NCI-H146 (cell line): ENCODE measurements around the gene SLC7A5.
"Not testable (repeated sequence)": the region's sequence is repeated elsewhere in the genome, so short reads cannot be mapped to it uniquely, and the experiment has no call there.

Experiments used
- DNase-seq: peaks from one replicate; lab custom pipeline; 2025; lab: John Stamatoyannopoulos, UW

The SLC7A5 gene

DNA sequence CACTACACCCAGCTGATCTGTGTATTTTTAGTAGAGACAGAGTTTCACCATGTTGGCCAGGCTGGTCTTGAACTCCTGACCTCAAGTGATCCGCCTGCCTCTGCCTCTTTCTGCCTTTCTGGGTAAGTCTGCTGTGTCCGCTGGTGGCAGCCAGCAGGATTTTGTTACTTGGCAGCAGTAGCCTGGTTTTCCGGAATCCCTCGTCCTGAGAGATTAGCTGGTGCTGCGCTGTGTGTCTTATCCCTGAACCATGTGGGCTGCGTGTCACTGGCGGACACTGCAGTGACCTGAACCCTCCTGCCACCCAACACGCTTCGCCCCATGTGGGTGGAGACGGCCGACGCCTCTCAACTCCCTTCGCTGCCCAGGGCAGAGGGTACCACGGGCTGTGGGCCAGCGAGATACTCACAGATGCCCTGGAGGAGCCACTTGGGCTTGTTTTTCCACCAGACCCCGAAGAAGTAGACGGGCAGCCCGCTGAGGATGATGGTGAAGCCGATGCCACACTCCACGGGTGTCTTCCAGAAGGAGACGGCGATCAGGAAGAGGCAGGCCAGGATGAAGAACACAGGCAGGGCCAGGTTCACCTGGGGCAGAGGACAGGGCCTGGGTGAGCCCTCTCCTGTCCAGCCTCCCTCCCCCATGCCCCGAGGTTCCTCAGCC lies 35.2 kb downstream of the SLC7A5 start:
- no peak for DNase-seq

DNA sequence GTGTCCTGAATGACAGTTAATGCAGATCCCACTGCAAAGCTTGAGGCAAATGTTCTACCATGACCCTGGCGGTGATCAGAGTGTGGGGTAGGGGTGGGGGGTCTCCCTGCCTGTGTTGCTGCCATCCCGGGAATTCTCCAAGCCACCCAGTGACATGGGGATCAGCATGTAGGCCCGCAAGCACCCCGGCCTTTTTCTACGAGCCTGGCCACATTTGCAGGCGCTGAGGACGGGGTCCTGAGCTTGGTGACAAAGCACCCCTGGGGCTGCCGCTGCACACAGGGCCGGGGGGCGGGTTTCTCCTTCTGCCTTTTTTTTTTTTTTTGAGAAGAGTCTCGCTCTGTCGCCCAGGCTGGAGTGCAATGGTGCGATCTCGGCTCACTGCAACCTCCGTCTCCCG lies 35.8 kb downstream of the SLC7A5 start:
- DNase-seq, result no peak

DNA sequence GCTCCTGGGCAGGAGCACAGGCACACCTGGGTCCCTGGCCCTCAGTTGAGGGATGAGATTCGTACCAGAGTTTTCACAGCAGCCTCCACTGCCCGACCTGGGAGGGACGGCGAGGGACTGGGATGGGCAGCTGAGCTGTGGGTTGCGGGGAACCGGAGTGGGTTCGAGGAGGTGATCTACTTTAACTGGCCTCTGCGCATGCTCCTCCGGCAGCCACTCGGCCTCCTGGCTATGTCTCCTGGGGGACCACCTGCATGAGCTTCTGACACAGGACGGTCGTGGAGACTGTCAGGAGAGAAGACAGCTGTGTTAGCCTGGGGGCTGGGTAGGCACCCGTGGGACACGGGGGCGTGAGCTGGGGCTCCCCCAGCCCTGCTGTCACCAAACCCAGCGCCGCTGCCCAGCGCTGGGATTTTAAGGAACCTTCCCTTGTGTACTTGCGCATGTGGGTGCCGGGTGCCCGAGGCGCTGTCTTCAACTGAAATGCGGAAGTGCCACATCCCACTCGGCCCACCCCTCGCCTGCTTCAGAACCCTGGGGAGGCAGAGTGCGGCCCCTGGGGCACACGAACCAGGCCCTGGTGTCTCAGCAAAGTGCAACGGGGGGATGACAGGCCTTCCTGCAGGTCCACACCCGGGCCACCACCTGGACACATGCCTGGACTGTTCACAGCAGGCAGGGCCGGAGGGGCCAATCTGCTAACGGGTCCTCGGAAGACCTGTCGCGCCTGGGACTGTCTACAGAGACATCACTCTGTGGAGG lies 36.4 kb downstream of the SLC7A5 start:
- no peak for DNase-seq

DNA sequence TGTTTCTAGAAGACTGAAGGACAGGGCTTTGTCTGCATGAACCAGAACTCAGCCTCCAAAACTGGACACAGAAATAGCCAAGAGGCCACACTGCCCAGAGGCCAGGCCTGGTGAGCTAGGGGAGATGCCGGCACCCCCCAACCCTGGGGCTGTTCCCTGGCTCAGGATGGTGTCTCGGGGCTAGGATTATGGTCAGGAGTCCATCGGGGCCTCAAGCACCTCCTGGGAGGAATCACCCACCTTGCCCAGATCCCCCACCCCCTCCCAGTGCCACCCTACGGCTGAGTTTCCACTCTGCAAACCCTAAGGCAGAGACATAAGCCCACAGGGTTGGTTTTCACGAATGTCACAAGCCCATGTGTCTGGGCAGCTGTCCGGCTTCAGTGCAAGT lies 37.2 kb downstream of the SLC7A5 start:
- no peak for DNase-seq

DNA sequence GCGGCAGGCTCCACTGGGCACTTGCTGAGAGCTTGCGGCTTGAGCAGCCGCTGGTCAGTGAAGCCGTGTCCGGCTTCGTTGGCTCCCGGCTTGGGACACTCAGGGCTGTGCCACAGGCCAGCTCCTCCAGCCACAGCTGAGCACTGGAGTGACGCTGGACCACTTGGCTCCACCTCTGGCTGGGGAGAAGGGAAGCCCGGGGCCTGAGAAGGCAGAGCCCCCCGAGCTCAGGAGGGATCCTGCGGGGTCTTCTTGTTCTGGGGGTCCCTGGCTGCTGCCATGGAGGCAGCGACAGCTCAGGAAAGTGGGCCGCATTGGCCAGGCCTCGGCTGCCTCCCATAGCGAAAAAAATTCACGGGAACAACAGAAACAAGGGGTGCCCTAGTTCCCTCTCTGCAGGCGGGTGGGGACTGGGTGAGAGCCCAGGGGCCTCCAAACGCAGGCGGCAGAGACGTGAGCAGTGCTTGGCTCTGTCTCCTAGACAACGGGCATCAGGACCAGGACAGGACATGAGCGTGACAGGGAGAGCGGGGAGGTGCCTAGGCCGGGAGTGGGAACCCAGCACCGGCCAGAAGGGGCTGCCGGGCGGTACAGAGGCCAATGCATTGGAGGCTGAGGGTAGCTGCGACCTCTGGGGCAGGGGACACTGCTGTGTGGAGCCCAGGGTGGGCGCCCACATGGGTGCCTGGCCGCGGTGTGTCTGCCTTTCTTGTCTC lies 37.7 kb downstream of the SLC7A5 start:
- no peak for DNase-seq

DNA sequence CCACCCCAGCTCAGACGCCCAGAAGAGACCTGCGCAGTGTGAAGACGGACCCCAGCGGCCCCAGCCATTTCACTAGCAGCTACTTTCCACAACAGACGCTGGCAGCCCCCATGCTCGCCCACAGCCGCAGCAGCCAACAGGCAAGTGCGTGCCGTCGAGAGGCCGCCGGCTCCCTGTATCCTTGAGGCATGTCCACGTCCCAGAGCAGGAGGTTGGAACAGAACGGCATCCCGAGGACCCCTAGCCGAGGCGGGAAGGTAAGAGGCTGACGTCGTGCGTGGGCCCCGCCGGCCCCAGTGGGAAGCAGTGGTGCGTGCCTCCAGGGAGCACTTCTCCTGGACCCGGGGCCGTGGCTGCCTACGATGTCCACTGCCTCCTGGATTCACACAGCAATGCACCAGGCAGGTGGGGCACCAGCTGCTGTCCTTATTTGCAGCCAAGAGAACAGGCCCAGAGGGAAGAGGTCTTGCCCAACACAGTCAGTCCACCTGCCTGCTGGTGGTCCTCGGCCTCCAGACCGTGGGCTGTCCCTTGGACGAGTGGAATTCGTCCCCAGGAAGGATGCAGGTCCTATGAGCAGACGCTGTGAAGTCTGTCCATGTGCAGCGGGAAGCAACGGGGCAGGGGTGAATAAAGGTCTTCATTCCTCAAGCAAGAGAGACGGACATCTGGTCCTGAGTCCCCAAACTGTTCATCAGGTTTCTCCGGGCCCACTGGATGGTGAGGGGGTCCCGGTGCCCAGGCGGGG lies 38.5 kb downstream of the SLC7A5 start:
- DNase-seq, result no peak

DNA sequence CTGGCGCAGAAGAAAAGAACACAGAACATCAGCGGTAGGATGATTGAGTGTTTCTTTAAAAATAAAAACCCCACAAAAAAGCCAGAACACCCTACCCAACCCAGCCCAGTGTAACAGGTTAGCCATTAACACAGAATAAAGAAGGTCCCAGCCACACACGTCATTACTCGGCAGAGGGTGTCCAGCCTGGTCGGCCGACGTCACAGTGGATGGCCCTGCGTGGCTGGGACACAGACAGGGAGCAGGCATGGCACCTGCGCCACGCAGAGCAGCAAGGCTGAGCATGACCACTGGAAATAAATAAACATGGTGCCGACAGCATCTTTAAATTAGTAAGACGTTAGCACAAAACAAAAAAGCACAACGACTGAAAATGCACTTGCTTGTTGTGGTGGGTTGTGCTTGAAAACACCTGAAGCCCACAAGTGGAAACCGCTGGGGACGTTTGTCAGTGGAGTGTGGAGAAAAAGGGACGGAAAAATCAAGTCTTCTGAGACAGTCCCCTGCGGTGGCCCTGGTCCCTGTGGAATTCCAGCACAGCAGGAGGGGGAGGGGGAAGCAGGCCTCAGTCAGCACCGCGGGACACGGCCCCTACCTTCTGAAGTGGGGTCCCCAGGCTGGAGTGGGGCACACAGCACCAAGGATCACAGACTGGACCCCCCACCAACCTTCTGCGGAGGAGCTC lies 39.2 kb downstream of the SLC7A5 start:
- no peak for DNase-seq

DNA sequence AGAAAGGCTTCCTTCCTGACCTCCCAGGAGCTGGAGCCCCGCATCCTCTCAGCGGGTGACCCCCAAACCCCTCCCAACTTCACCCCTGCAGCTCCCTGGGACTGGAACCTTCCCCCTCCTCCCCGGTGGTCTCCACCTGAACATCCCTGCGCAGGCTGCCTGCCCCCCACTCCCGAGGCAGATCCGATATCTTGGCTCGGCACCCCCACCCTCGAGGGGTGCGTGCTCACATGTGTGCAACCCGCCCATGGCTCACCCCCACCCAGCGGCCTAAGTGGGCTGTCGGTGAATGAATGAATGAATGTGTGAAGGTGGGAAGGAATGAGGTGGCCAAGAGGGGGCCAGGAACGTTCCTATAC lies 39.7 kb downstream of the SLC7A5 start:
- DNase-seq, result no peak

DNA sequence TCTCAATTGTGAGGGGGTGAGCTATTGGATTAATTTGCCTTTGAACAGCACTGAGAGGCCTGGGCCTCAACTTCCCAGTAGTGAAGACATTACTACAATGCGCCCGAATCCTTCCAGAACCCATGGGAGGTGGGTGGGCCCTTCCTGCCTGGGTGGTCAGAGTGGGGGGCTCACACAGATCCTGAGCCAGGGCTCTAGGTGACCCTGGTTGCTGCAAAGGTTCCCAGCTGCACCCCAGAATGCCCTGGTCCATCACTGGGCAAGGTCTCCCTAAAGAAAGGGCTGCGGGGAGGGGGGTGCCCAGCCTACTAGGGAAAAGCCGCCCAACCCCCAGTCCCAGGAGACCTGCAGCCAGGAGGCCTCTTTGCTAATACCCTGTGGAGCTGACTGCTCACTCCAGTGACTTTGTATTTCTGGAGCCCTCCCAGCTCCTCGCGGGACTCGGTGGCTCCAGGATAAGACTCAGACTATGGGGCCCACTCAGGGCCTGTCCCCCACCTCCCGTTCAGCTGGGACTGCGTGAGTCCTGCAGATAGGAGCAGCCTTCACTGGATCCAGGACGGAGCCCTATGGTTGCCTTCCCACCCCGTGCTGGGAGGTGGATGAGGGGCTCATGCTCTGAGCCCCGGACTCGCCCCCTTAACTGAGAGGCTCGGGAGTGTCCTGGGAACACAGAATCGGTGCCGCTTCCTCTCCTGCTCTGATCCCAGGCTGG lies 40.2 kb downstream of the SLC7A5 start:
- DNase-seq, result no peak

DNA sequence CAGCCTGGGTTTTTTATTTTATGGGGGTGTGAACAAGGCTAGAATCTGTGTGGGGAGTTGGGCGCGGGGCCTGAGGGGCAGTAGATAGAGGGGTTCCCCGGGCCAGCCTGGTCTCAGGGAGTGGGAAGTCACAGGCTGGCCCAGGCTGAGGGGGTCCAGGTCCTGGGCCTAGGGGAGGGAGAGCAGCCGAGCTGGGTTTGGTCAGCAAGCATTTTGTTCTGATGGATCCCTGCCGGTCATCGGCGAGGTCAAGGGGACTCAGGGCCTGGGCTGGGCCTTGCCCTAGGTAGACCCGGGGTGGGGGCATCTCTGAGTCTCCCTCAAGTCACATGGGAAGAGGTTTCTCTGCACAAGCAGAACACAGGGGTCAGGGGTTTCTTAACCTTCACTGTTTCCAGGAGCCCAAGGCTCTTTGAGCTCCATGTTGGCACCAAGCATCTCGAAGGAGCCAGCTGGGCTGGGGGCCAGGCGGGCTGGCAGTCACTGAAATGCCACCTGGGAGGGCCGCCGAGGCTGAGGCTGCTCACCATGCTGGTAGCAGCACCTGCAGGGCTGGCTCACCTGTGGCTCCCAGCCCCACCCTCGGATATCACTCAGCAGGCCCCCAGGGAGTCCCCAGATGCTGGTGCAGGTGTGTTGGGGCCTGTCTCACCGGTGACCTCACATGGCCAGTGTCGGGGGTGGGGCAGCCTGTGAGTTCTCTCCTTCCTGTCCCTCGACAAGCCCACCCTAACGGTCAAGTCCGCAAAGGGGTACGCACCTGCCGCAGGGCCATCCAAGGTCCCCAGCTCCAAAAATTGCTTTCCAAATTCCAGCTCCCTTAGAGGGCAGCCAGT lies 41.0 kb downstream of the SLC7A5 start:
- peak; percentile 55 for DNase-seq

DNA sequence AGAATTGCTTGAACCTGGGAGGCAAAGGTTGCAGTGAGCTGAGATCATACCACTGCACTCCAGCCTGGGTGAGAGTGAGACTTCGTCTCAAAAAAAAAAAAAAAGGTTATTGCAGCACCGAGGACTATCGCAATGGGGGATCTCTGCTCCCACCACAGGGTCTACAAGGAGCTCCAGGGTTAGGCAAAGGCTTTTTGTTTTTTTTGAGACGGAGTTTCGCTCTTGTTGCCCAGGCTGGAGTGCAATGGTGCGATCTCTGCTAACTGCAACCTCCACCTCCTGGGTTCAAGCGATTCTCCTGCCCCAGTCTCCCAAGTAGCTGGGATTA lies 41.8 kb downstream of the SLC7A5 start:
- DNase-seq, result not testable (repeated sequence)

DNA sequence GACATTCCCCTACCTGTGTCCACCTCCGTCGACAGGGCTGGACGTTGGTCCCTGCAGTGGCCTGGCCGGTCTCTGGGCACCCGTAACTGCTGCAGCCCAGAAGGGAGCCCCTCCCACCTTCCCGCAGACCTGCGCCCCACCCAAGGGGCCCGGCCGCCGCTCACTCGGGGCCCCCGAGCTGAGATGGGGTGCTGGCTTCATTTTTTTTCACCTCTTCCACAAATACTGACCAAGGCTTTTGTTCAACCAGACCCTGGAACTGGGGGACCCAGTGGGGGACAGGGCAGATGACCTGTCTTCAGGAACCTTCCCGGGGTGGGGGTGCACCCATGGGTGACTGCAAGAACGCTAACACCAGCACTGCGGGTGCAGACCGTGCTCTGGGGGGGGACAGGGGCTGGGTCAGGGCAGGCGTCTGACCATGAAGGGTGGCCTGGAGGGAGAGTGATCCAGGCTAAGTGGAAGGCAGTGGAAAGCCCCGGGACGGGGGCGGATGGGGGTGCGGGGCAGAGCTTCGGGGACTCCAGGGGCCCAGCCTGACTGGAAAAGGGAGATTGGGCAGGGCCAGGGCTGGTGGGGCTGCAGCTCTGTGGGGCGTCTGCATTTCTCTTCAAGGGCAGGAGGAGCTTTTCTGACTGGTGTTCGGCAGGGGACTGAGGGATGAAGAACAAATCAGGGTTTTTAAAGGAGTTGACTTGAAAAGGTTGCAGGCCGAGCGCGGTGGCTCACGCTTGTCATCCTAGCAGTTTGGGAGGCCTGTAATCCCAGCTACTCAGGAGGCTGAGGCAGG lies 42.3 kb downstream of the SLC7A5 start:
- DNase-seq, result no peak

DNA sequence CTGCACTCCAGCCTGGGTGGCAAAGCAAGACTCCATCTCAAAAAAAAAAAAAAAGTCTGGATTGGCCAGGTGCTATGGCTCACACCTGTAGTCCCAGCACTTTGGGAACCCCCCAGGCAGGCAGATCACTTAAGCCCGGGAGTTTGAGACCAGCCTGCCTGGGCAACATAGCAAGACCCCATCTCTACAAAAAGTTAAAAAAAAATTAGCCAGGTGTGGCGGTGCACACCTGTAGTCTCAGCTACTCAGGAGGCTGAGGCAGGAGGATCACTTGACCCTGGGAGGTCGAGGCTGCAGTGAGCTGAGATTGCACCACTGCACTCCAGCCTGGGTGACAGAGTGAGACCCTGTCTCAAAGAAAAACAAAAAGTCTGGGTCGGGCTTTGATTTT lies 42.9 kb downstream of the SLC7A5 start:
- DNase-seq, result not testable (repeated sequence)

DNA sequence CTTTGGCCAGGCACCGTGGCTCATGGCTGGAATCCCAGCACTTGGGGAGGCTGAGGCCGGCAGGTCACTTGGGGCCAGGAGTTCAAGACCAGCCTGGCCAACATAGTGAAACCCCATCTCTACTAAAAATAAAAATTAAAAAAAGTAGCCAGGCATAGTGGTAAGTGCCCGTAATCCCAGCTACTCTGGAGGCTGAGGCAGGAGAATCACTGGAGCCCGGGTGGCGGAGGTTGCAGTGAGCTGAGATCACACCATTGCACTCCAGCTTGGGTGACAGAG lies 43.5 kb downstream of the SLC7A5 start:
- not testable (repeated sequence) for DNase-seq

DNA sequence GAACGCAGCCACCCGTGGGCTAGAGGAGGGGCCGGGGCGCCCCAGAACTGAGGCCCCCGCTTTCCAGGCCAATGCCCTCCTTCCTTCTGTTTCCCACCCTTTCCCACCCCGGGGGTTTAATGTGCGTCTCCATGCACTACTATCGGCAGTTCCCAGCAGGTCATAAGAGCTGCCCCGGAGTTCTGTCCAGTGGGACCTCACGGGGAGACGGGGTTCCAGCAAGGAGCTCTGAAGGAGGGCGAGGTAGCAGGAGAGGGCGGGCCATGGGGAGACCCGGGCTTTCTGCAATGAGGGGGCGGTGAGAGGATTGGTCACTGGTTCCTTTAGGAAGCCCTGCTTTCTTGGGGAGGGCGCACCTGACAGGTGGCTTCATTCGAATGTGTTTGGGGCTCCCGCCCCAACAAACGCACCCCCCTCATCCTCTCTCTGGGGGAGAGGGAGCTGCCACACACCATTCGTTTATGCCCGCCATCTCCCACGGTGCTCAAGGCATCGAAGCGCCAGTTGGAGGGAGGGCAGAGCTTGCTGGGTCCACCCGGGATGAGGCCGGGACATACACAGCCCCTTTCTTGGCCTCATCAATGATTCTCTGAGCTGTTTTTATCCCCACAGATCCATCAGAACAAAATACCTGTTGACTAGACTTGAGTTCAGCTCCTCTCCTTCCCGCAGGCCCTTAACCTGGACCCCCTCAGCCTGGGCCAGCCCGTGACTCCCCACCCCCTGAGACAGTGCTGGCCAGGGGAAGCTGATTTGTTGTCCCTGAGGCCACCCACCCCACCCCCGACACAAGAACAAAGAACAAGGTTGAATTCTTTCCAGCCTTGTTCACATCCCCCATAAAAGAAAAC lies 44.1 kb downstream of the SLC7A5 start:
- no peak for DNase-seq

DNA sequence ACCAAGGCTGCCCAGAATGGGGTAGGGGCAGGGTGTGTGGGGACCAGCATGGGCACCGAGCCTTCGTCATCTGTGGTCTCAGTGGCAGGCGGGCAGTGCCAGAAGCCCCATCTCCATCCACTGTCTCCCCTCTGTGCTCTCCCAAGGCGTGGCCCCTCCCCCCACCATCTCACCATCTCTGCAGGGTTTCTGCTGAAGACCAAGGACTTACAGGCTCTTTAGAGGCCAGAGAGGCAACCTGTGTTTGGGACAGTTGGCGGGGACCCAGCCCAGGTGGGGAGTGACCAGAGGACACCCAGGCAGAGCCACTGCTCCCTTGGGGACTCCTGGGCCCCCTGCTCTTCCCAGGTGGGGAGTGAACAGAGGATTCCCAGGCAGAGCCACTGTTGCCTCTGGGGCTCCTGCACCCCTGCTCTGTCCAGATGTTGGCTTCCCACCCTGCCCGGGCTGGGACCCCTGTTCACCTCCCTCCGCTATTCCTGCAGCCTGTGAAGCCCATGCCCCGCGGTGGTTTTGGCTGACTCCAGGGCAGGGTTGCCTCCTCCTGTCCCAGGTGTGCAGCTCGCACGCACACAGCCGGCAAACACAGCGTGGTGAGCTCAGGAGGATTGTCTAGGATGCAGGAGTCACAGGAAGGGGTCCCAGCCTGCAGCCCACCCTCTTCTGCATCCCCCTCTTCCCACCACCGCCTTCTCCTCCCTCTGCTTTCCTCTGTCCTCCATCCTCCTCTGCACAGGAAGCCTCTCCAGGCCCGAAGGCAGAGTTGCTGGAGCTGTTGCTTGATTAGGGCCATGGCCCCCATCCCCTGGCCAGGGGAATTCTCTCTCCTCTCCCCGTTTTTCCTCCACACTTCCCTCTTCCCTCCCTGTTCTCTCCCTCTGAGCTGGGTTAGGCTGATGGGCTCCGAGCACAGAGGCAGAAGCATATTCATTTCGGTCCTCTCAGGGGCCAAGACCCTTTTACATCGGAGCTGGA lies 45.0 kb downstream of the SLC7A5 start:
- no peak for DNase-seq

DNA sequence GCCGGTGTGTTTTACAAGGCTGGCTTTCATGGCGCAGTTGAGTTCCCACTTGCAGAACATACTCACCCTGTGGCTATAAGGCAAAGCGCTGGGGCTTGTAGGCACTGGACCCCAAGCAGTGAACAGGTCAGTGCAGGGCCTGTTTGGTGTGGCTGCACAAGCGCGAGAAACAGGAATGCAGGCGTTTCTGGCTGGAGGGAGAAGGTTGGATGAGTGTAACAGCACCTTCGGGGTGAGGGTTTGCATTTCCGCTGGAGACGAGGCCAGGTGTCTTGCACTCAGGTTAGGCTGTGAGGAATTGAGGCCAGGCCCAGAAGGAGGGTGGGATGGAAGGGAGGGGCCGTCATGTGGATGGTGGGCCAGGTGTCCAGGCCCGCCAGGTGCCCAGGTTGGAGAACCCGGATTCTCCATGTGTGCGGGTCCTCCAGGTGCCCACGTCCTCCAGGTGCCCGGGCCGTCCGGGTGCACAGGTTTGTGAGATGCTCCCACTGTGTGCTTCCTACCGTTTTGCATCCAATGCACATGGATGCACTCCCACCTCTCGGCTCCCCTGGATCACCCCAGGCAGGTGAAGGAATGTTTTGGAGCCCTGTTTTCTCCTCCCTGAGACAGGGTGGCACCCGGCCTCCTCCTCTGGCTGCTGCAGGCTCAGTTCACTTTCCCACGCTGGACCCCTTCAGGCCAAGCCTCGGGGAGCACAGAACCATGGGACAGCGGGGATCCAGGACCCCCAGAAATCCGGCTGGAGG lies 46.0 kb downstream of the SLC7A5 start:
- DNase-seq, result no peak
